Coronary artery (tissue), 2 donors: Measurements from ENCODE around the gene RPL27A.

ENCODE experiments used
- DNase-seq: peaks from one replicate; pipeline ENCODE4 v3.0.0-alpha.2; 2017; ENCODE audit warnings: low spot score
- H3K27ac ChIP-seq, 2 donors: fragments of 200-600 bp; sonication (generic); one replicate each; pipeline ENCODE4 v1.5.1; 2016 to 2019
- H3K4me3 ChIP-seq: fragments of 200-600 bp; sonication (generic); 2 replicates; pipeline ENCODE4 v1.5.1; 2016; ENCODE audit warnings: mild to moderate bottlenecking, moderate library complexity
- TF ChIP-seq, protein P1 (sequence below): fragments of 200-600 bp; sonication (generic); IDR thresholded peaks from one replicate; pipeline ENCODE4 v1.5.1; 2019; ENCODE audit warnings: antibody characterized with exemption

The RPL27A gene

DNA sequence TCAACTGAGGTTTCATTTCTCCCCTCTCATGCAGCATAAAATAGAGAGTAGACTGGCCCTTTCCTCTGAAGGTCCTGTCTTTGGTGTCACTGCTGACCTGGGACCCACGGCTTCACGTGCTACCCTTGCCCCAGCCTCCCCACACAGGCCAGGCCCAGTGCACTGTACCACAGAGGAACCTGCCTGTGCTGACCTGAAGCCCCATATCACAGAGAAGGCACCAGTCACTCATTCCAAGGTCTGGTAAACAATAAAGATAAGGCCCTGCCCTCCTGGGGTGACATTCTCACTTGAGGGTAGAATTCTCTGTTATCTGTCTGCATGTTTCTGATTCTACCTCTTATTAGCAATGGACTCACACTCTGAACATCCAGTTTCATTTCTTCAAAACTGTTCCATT lies 51.3 kb downstream of the RPL27A start:
- TF ChIP-seq, protein P1, sequence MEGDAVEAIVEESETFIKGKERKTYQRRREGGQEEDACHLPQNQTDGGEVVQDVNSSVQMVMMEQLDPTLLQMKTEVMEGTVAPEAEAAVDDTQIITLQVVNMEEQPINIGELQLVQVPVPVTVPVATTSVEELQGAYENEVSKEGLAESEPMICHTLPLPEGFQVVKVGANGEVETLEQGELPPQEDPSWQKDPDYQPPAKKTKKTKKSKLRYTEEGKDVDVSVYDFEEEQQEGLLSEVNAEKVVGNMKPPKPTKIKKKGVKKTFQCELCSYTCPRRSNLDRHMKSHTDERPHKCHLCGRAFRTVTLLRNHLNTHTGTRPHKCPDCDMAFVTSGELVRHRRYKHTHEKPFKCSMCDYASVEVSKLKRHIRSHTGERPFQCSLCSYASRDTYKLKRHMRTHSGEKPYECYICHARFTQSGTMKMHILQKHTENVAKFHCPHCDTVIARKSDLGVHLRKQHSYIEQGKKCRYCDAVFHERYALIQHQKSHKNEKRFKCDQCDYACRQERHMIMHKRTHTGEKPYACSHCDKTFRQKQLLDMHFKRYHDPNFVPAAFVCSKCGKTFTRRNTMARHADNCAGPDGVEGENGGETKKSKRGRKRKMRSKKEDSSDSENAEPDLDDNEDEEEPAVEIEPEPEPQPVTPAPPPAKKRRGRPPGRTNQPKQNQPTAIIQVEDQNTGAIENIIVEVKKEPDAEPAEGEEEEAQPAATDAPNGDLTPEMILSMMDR: no peak
- Histone ChIP-seq H3K4me3 (no peak overlapping the region), H3K27ac (no peak overlapping the region)
- DNase-seq: no peak

DNA sequence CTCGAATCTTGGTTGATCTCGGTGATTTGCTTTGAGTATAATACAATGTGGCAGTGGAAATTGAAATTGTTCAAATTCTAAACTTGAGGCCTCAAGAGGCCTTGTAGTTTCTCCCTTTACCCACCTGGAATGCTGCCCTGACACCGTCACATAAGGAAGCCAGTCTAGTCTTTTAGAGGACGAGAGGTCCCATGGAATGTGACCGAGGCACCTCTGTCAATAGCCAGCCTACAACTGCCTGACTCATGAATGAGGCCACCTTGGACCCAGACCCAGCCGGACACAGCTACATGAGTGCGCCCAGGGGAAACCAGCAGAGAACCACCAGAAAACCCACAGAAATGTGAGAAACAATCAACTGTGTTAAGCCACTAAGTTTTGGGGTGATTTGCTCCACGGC lies 52.5 kb downstream of the RPL27A start:
- DNase-seq: no peak
- TF ChIP-seq, protein P1: no peak
- Histone ChIP-seq H3K4me3 (no peak overlapping the region), H3K27ac (no peak overlapping the region)

DNA sequence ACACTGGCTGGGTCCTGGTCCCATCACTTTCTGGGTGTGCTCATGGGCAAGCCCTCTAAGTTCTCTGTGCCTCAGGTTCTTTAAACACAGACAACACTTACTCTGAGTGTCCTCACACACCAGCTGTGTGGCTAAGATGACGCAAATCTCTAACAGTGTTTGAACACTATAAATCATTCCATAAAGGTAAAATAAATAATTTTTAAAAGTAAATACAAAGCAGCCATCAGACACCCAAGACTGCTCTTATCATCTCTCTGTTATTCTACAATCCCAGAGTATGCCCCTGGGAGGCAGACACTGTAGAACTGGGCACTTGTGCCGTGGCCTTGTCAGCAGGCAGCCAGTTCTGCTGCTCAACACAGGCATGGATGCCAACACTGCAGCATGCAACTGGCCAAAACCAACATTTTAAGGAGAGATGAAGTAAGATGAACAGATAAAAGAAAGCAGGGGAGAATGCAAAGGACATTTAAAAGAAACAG lies 56.8 kb downstream of the RPL27A start:
- DNase-seq: peak; percentile 26
- Histone ChIP-seq H3K27ac (no peak overlapping the region), H3K4me3 (no peak overlapping the region)
- TF ChIP-seq, protein P1: no peak
